Epithelial cell of esophagus (primary cell): Measurements from ENCODE around the gene CEBPB.

Experiments used
- DNase-seq: peaks from one replicate; pipeline ENCODE4 v3.0.0; 2010; ENCODE audit warnings: low read depth
- H3K4me3 ChIP-seq: 2 replicates; pipeline ENCODE4 v1.5.1; 2011; ENCODE audit warnings: mild to moderate bottlenecking, low read length, control low read depth
- CTCF ChIP-seq: IDR thresholded peaks from 2 replicates; pipeline ENCODE4 v1.5.1; 2011; ENCODE audit warnings: low read depth, mild to moderate bottlenecking, low read length, control low read depth, inconsistent platforms; ENCODE audit not compliant: insufficient read depth; ENCODE audit errors: missing control alignments

CEBPB gene

DNA sequence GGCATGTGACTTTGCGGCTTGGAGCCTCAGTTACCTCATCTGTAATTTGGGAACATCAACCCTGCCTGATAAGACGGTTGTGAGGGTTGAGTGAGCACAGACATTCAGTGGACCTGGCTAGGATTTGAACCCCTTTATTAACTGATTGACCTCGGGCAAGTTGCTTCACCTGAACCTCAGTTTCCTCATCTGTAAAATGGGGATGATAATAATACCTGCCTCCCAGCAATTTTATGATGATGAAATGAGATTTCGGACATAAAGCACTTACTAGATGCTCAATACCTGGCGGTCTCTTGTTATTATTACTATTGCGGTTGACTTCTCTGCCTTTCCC, 51.5 kb downstream of the CEBPB start:
- no peak for DNase-seq
- no peak for TF ChIP-seq CTCF
- H3K4me3 ChIP-seq: no peak overlapping the region
